Choroid plexus epithelial cell (primary cell): ENCODE results near the gene VTCN1.
A peak's percentile ranks its signal among the peaks of the same experiment; 100 is the strongest.
"Not testable (repeated sequence)": the region's sequence is repeated elsewhere in the genome, so short reads cannot be mapped to it uniquely, and the experiment has no call there.

ENCODE experiments used
- DNase-seq: peaks from one replicate; pipeline ENCODE4 v3.0.0-alpha.2; 2010; ENCODE audit warnings: low read depth
- H3K4me3 ChIP-seq: 2 replicates; pipeline ENCODE4 v1.5.1; 2011; ENCODE audit warnings: low read depth, mild to moderate bottlenecking, control low read depth, low read length, moderate library complexity
- CTCF ChIP-seq: conservative IDR thresholded peaks from 2 replicates; pipeline ENCODE4 v1.5.1; 2011; ENCODE audit warnings: low read depth, mild to moderate bottlenecking, control low read depth, inconsistent platforms, low read length, moderate library complexity

VTCN1 gene

GRCh38 chr1:117122330-117123025, 88.2 kb downstream of the VTCN1 start:
- no peak for TF ChIP-seq CTCF
- DNase-seq: no peak
- H3K4me3 ChIP-seq: peak overlapping the region; percentile 91

- TF ChIP-seq CTCF: peak; percentile 89
- DNase-seq: peak; percentile 98
- H3K4me3 ChIP-seq: peak within 1 kb of the TSS; percentile 91
Observed at GRCh38 chr1:117121589-117122329, 89.0 kb downstream of the VTCN1 start, which contains the start of gene TRIM45. Gene TRIM45, minus strand, starts transcription at chr1:117121749. Its CDS starts 548 bp downstream, at chr1:117121201.

- peak overlapping the region; percentile 91 for H3K4me3 ChIP-seq
- no peak for TF ChIP-seq CTCF
- no peak for DNase-seq
Observed at GRCh38 chr1:117120774-117121588, 89.7 kb downstream of the VTCN1 start.

- not testable (repeated sequence) for H3K4me3 ChIP-seq, DNase-seq
Observed at GRCh38 chr1:117119144-117119543, 91.6 kb downstream of the VTCN1 start.

- no peak overlapping the region for H3K4me3 ChIP-seq
- no peak for TF ChIP-seq CTCF
- no peak for DNase-seq
Observed at GRCh38 chr1:117118137-117118536, 92.6 kb downstream of the VTCN1 start.

GRCh38 chr1:117117697-117118096, 93.0 kb downstream of the VTCN1 start:
- TF ChIP-seq CTCF: no peak
- no peak overlapping the region for H3K4me3 ChIP-seq
- DNase-seq: no peak

GRCh38 chr1:117116784-117117130, 94.0 kb downstream of the VTCN1 start:
- no peak for TF ChIP-seq CTCF
- H3K4me3 ChIP-seq: no peak overlapping the region
- no peak for DNase-seq
